NCI-H146 treated with DMSO at 0.1 percent for 48 hours (cell line): Measurements from ENCODE around the gene PPP1R10.

Experiments used
- DNase-seq: peaks from one replicate; lab custom pipeline; 2025; ENCODE audit not compliant: unreplicated experiment; lab: John Stamatoyannopoulos, UW

The PPP1R10 gene

GRCh38 chr6:30625511-30625910, 8.5 kb upstream of the PPP1R10 start:
- DNase-seq: no peak

GRCh38 chr6:30619561-30619960, 2.5 kb upstream of the PPP1R10 start:
- no peak for DNase-seq

DNA sequence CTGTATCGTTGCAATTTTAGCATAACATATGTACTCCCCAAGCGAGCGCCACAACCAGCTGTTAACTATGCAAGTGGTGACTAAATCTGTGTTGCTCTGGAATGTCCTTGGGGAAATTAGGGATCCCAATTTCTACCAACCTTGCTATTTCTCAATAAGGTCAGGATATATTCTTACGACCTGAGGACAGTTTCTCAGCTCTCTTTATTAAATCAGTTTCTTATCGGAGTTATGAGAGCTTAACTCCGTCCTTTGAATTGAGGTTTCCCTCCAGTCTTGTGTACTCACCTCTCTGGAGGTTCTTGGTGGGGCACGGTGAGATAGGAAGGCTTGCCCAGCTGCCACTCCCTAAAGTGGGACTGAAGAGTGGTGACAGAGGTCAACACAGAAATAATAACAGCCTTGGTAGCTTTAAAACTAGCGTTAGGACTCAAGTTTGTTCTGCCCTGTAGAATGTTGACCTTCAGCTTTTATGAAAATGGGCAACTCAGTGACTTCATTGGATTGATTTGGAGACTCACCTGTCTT, 1.3 kb upstream of the PPP1R10 start:
- DNase-seq: no peak

- DNase-seq: peak; percentile 97
Measured at GRCh38 chr6:30617565-30618269, 674 bp upstream of the PPP1R10 start, which contains the start of gene MRPS18B. Gene MRPS18B, plus strand, starts transcription at chr6:30617840. Its CDS starts 26 bp downstream, at chr6:30617866.

- peak; percentile 52 for DNase-seq
Measured at GRCh38 chr6:30615958-30616810, 859 bp downstream of the PPP1R10 start.

GRCh38 chr6:30615219-30615957, 1.7 kb downstream of the PPP1R10 start:
- DNase-seq: peak; percentile 84

- DNase-seq: peak; percentile 96
Measured at GRCh38 chr6:30614843-30615218, 2.2 kb downstream of the PPP1R10 start.

DNA sequence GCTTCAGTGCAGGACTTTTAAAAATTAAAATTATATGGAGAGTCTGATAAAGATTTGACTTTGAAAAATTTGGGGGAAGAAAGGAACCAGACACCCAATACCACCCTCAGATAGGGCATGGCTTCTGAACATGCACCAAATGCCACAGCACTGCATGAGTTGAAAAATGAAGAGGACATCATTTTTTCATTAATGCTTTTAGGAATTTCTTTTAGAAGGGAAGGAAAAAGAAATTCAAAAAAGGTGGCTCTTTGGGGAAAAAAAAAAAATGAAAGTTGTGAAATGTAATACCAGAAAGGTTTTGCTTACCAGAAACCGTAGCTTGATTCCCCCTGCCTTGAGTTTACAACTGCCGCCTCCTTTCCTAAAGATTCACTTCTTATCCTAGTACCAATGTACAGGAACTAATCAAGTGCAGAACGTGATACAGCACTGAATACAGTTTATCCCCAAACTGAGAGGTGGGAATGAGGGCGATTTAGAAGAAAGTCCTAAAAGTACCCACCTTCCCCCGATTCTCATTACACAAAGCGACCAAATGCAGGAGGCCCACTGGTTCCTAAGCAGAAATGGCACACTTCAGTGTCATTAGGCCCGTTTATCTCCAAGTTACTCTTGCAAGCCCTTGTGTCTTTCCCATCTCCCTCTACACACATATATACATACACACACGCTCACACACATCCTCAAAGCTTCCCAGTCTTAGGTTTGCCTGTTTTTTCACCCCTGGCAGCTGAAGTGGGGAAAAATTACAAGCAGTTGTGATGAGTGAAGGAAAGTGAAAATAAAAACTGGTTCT, 2.8 kb downstream of the PPP1R10 start:
- no peak for DNase-seq

- no peak for DNase-seq
Measured at GRCh38 chr6:30613251-30614043, 3.6 kb downstream of the PPP1R10 start.

GRCh38 chr6:30612687-30613248, 4.3 kb downstream of the PPP1R10 start:
- DNase-seq: no peak

DNA sequence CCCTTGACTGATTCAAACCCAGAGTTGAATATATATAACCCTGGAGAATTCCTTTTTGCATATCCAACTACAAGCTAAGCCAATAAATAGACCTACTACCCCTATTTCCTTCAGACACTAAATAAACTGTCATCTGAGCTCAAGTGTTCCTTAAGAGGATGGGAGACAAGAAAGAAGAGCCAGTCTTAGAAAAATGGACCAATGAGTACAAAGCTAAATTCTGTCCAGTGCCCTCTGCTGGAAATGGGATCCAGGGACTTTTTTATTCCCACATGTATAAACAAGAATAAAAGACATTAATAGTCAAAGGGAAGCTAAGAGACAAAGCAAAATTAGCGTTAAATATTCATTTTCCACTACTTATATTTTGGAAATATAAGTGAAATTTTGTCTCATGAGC, 4.8 kb downstream of the PPP1R10 start:
- DNase-seq: no peak

- no peak for DNase-seq
Measured at GRCh38 chr6:30611856-30612194, 5.2 kb downstream of the PPP1R10 start.

- no peak for DNase-seq
Measured at GRCh38 chr6:30611150-30611855, 5.7 kb downstream of the PPP1R10 start.

- DNase-seq: no peak
Measured at GRCh38 chr6:30610065-30610464, 7.0 kb downstream of the PPP1R10 start.

GRCh38 chr6:30603961-30604360, 13.1 kb downstream of the PPP1R10 start:
- DNase-seq: no peak

DNA sequence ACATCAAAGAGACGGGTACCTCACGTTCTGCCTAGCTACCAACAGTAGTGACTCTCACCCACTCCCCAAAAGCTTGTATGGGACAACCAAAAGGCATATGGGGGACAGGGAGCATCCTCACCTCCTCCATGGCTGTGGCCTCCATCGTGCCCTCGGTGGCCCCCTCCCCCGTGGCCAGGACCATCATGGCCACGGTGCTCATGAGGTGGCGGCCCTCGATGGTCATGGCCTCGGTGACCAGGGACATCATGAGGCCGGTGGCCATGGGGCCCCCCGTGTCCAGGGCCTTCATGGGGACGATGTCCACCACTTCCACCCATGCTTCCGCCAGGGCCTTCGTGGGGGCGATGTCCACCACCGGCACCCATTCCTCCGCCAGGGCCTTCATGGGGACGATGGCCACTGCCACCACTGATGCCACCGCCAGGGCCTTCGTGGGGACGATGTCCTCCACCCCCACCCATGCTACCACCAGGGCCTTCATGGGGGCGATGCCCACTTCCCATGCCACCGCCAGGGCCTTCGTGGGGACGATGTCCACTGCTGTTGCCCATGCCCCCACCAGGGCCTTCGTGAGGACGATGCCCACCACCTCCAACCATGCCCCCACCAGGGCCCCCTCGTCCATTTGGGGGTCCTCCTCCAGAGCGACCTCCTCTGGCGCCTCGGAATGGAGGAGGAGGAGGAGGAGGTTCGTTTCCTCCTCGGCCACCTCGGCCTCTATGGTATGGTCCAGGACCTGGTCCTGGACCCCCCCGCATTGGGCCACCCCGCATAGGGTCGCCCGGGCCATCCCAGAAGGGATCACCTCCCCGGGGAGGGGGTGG, 15.0 kb downstream of the PPP1R10 start:
- no peak for DNase-seq

DNA sequence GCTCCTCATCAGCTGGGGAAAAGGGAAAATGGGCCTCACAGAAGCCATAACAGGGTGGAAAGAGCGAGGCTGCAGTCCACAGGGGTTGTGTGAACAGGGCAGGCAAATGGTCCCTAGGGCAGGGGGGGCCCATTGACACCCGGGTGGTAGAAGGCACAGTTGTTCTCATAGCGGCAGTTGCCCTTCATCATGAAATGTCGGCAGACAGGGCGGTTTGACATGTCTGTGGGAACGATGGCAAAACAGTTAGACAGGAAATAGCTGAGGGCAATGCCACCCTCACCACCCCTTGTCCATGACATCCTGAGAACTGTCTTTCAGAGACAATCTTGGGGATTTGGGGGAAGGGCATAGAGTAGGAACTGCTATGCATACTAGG, 15.6 kb downstream of the PPP1R10 start:
- no peak for DNase-seq

DNA sequence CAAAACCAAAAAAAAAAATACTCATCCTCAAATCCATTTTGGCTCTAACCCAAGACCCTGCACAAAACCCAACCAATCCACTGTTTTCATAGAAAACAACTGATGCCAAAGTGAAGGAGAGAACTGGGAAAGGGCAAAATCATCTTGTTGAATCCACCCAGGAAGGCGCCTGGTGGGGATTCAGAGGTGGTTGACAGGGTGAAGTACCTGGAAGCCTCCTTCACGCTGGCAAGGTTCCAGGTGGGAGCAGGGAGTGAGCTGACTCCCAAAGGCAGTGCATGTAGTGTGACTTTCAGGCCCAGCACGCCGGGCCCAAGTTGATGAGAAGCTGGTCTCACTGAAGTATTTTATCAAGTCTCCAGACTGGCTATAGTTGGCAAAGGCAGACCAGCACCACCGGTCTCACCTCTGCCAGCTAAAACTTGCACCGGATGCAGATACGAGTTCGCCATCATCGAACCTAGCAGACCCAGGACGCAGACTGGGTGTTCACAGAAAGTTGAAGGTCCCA, 16.5 kb downstream of the PPP1R10 start:
- DNase-seq: no peak
